SK-N-SH (cell line): ENCODE results near the gene NLK.

Experiments used
- FOXM1 ChIP-seq: IDR thresholded peaks from 2 replicates; pipeline ENCODE4 v1.4.0; 2012; ENCODE audit warnings: low read depth, mild to moderate bottlenecking
- GATA2 ChIP-seq: sonication (generic); formaldehyde crosslinking; IDR thresholded peaks from 2 replicates; pipeline ENCODE4 v1.5.0; 2020; ENCODE audit warnings: mild to moderate bottlenecking, missing genetic modification reagents
- JUND ChIP-seq: IDR thresholded peaks from 2 replicates; pipeline ENCODE4 v1.4.0; 2012
- MAX ChIP-seq: IDR thresholded peaks from 2 replicates; pipeline ENCODE4 v1.4.0; 2012; ENCODE audit warnings: low read depth
- NRF1 ChIP-seq: IDR thresholded peaks from 2 replicates; pipeline ENCODE4 v1.6.1; 2012; ENCODE audit warnings: low read depth, mild to moderate bottlenecking, low read length
- POLR2AphosphoS5 ChIP-seq: IDR thresholded peaks from 2 replicates; pipeline ENCODE4 v1.6.1; 2012; ENCODE audit warnings: low read depth, low read length
- SMC3 ChIP-seq: IDR thresholded peaks from 2 replicates; pipeline ENCODE4 v1.6.1; 2012; ENCODE audit warnings: low read depth, low read length, improper control_type of control experiment
- YY1 ChIP-seq: IDR thresholded peaks from 2 replicates; pipeline ENCODE4 v1.4.0; 2012; ENCODE audit warnings: low read depth, mild to moderate bottlenecking
- TF ChIP-seq, protein P1 (sequence below): fragments of 200-600 bp; sonication (generic); IDR thresholded peaks from 2 replicates; pipeline ENCODE4 v1.6.1; 2017; ENCODE audit warnings: antibody characterized with exemption, mild to moderate bottlenecking, moderate library complexity
- TF ChIP-seq, protein P2 (sequence below): IDR thresholded peaks from 2 replicates; pipeline ENCODE4 v1.4.0; 2012; ENCODE audit warnings: low read depth, borderline replicate concordance
- TF ChIP-seq, protein P3 (sequence below): fragments of 150-350 bp; IDR thresholded peaks from 2 replicates; pipeline ENCODE4 v1.6.1; 2017; ENCODE audit warnings: antibody characterized with exemption, low read length, low read depth, borderline replicate concordance

DNA sequence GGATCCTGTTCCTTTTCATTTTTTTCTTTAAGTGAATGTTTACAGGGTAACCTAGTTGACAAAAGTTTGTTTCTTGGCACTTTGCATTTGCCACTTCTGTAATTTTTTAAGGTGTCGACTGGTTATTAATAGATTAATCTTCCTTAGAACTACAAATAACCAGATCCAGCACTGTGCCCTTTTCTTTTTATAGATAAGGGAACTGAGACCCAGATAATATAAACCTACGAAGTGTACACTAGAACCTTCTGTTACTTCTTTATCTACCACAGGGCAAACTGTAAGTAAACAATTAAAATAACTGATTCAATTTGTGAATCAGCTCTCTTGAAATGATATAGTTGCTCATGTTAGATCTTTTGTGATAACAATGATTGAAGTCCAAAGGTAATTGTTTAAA, 55.4 kb downstream of the NLK start:
- TF ChIP-seq, protein P1, sequence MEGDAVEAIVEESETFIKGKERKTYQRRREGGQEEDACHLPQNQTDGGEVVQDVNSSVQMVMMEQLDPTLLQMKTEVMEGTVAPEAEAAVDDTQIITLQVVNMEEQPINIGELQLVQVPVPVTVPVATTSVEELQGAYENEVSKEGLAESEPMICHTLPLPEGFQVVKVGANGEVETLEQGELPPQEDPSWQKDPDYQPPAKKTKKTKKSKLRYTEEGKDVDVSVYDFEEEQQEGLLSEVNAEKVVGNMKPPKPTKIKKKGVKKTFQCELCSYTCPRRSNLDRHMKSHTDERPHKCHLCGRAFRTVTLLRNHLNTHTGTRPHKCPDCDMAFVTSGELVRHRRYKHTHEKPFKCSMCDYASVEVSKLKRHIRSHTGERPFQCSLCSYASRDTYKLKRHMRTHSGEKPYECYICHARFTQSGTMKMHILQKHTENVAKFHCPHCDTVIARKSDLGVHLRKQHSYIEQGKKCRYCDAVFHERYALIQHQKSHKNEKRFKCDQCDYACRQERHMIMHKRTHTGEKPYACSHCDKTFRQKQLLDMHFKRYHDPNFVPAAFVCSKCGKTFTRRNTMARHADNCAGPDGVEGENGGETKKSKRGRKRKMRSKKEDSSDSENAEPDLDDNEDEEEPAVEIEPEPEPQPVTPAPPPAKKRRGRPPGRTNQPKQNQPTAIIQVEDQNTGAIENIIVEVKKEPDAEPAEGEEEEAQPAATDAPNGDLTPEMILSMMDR: no peak
- TF ChIP-seq NRF1: no peak
- TF ChIP-seq FOXM1: no peak
- no peak for TF ChIP-seq MAX
- TF ChIP-seq GATA2 (CRISPR knock-in tag): no peak
- TF ChIP-seq, protein P2, sequence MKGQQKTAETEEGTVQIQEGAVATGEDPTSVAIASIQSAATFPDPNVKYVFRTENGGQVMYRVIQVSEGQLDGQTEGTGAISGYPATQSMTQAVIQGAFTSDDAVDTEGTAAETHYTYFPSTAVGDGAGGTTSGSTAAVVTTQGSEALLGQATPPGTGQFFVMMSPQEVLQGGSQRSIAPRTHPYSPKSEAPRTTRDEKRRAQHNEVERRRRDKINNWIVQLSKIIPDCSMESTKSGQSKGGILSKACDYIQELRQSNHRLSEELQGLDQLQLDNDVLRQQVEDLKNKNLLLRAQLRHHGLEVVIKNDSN: no peak
- no peak for TF ChIP-seq YY1
- TF ChIP-seq JUND: no peak
- TF ChIP-seq POLR2AphosphoS5: no peak
- no peak for TF ChIP-seq SMC3
- TF ChIP-seq, protein P3, sequence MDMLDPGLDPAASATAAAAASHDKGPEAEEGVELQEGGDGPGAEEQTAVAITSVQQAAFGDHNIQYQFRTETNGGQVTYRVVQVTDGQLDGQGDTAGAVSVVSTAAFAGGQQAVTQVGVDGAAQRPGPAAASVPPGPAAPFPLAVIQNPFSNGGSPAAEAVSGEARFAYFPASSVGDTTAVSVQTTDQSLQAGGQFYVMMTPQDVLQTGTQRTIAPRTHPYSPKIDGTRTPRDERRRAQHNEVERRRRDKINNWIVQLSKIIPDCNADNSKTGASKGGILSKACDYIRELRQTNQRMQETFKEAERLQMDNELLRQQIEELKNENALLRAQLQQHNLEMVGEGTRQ: no peak
